Kidney epithelial cell (primary cell): ENCODE measurements around the gene RAB40C. TPM values are rescaled to one million over a fixed set of nuclear protein-coding genes. Genes with fewer than 3 reads are reported as not detected.
A peak's percentile ranks its signal among the peaks of the same experiment; 100 is the strongest.

Experiments used
- DNase-seq: peaks from one replicate; pipeline ENCODE4 v3.0.0-alpha.2; 2010; ENCODE audit warnings: low read depth
- H3K27me3 ChIP-seq: 2 replicates; pipeline ENCODE4 v1.6.0; 2011; ENCODE audit warnings: low read length; ENCODE audit not compliant: control insufficient read depth, insufficient read depth
- H3K36me3 ChIP-seq: 2 replicates; pipeline ENCODE4 v1.5.1; 2011; ENCODE audit warnings: low read length; ENCODE audit not compliant: control insufficient read depth, insufficient read depth
- H3K4me3 ChIP-seq: 2 replicates; pipeline ENCODE4 v1.5.1; 2011; ENCODE audit warnings: low read depth, mild to moderate bottlenecking, control low read depth, low read length
- total RNA-seq: library from RNA; depleted of rRNA; stranded (reverse); fragments of >200 nt; gene quantifications from 2 replicates; pipeline ENCODE4 v1.2.3, GENCODE V29; 2015
- TF ChIP-seq, protein P1 (sequence below): IDR thresholded peaks from 2 replicates; pipeline ENCODE4 v1.5.1; 2011; ENCODE audit warnings: mild to moderate bottlenecking, moderate library complexity, low read length, control low read depth, inconsistent platforms; ENCODE audit not compliant: insufficient read depth, poor library complexity, severe bottlenecking

RAB40C gene
- total RNA-seq, 1 donor from 2014 or later: 16.5 TPM

GRCh38 chr16:648071-648780 lies 58.4 kb downstream of the RAB40C start:
- H3K4me3 ChIP-seq: peak overlapping the region; percentile 53
- TF ChIP-seq, protein P1, sequence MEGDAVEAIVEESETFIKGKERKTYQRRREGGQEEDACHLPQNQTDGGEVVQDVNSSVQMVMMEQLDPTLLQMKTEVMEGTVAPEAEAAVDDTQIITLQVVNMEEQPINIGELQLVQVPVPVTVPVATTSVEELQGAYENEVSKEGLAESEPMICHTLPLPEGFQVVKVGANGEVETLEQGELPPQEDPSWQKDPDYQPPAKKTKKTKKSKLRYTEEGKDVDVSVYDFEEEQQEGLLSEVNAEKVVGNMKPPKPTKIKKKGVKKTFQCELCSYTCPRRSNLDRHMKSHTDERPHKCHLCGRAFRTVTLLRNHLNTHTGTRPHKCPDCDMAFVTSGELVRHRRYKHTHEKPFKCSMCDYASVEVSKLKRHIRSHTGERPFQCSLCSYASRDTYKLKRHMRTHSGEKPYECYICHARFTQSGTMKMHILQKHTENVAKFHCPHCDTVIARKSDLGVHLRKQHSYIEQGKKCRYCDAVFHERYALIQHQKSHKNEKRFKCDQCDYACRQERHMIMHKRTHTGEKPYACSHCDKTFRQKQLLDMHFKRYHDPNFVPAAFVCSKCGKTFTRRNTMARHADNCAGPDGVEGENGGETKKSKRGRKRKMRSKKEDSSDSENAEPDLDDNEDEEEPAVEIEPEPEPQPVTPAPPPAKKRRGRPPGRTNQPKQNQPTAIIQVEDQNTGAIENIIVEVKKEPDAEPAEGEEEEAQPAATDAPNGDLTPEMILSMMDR: peak; percentile 53
- no peaks in the 10 kb centered on the region for H3K36me3 ChIP-seq
- no peaks in the 10 kb centered on the region for H3K27me3 ChIP-seq
- no peak for DNase-seq

DNA sequence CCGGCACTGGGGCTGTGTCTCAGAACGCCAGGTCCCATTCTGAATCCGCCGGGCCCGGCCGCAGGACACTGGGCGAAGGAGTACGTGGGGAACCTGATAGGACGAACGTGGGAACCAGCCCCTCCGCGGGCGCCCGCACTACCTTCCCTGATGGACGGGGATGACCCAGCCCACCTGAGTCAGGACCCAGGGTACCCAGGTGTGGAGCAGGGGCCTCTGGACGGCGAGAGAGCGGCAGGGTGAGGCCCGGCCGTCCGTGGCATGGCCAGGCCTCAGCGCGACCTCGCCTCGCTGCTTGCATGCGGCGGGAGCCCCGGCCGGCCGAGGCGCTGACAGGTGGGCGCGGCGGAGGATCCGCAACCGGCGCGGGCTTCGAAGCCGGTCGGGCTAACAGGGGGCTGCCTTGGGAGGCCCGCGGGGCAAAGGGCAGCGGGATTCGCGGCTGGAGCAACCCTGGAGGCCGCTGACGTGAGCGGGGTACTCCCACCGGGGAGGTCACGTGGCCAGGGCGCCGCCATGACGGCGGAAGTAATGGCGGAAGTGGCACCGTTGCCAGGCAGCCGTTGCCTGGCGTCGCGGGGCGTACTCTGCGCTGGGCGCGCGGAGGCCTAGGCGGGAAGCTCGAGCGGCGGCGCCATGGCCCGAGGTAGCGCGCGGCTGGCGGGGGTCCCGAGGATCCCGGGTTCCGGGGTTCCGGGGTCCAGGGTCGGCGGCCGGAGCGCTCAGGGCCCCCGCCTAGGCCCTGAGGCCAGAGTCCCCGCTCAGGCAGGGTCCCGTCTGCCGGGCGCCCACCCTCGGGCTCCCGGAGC lies 59.1 kb downstream of the RAB40C start, which contains the start of gene WDR90:
Gene WDR90, plus strand, starts transcription at position 585 of the 809 bp plus-strand sequence. Its CDS starts 52 bp downstream, at position 637.
- H3K36me3 ChIP-seq: no peaks in the 10 kb centered on the region
- H3K27me3 ChIP-seq: no peaks in the 10 kb centered on the region
- DNase-seq: peak; percentile 62
- TF ChIP-seq, protein P1: no peak
- H3K4me3 ChIP-seq: peak within 1 kb of the TSS; percentile 53

DNA sequence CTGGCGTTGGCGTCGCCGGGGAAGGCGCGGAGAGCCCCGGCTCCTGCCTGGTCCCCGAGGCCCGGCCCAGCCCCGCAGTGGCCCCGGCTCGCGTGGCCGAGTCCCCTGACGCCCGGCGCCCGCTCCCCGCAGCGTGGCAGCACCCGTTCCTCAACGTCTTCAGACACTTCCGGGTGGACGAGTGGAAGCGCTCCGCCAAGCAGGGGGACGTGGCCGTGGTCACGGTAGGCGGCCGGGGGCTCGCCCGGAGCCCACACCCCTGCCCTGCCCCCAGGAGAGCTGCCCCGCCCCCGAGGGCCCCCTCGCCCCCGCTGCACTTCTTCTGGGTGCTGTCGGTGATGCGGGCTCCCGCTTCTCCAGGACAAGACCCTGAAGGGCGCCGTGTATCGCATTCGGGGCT lies 59.8 kb downstream of the RAB40C start:
- peak overlapping the region; percentile 53 for H3K4me3 ChIP-seq
- TF ChIP-seq, protein P1: no peak
- no peaks in the 10 kb centered on the region for H3K36me3 ChIP-seq
- no peaks in the 10 kb centered on the region for H3K27me3 ChIP-seq
- no peak for DNase-seq

GRCh38 chr16:651844-652243 lies 62.0 kb downstream of the RAB40C start:
- Histone ChIP-seq H3K36me3 (no peaks in the 10 kb centered on the region), H3K27me3 (no peaks in the 10 kb centered on the region), H3K4me3 (no peak overlapping the region)
- DNase-seq: no peak
- TF ChIP-seq, protein P1: no peak

DNA sequence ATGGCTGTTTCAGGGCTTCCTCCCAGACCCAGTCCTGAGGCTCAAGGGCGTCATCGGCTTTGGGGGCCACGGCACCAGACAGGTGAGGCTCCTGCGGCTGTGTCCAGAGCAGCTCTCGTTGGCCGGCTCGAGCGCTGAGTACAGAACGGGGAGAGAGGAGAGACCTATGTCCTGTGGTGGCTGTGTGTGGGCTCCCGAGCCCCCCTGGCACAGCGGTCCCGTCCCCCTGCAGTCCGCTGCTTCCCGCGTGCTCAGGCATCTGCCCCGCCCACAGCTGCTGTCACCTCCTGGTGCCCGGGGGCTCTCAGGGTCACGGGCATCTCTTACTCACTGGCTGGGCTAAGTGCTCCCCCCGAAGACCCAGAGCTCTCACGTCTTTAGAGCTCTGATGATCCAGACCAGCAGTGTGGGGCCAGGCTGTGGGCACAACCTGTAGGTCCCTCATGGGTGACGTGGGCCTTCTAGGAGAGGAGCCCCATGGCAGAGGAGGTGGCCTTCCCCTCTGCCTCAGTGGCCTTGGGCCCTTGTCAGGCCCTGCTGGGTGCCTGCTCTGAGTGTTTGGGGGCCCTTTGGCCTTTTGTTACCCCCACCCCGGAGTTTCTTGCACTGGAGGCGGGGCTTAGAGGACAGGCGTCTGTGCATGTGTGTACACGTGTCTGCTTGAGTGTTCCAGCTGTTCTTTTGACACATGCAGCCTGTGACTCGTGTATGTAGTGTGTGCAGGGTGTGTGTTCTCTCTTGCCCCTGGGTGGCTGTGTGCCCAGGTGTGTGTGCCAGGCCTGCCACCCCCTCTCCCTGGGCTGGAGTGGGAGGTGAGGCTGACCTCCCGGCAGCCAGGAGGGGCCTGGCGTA lies 62.8 kb downstream of the RAB40C start:
- no peak for DNase-seq
- Histone ChIP-seq H3K27me3 (no peaks in the 10 kb centered on the region), H3K4me3 (no peak overlapping the region), H3K36me3 (no peaks in the 10 kb centered on the region)
- TF ChIP-seq, protein P1: no peak
